Adrenal gland (tissue), 12 donors: ENCODE measurements around the gene EDEM2. TPM values are rescaled to one million over a fixed set of nuclear protein-coding genes. Genes with fewer than 3 reads are reported as not detected.
A peak's percentile ranks its signal among the peaks of the same experiment; 100 is the strongest.

Experiments used
- DNase-seq, 7 donors: peaks; one replicate each; pipeline ENCODE4 v3.0.0-alpha.2; 2019 to 2020
- H3K27ac ChIP-seq, 5 donors: fragments of 200-600 bp; sonication (generic) in 4 of 5; 1 replicate in 3 of 5; 2 replicates in 2 of 5; pipeline versions ENCODE4 v1.5.1 to v1.8.0; 2016 to 2020; ENCODE audit warnings: mild to moderate bottlenecking in 1 of 5
- H3K27me3 ChIP-seq: fragments of 200-600 bp; 2 replicates; pipeline ENCODE4 v1.8.0; 2021
- H3K36me3 ChIP-seq, 2 donors: fragments of 200-600 bp; replicated peaks in 1 of 2; 1 replicate in 1 of 2; 2 replicates in 1 of 2; pipeline versions ENCODE4 v1.5.1 to v1.8.0; 2018 to 2022
- H3K4me1 ChIP-seq, 2 donors: fragments of 200-600 bp; replicated peaks in 1 of 2; 1 replicate in 1 of 2; 2 replicates in 1 of 2; pipeline versions ENCODE4 v1.5.1 to v1.8.0; 2018 to 2021
- H3K4me3 ChIP-seq, 4 donors: fragments of 200-600 bp; sonication (generic) in 3 of 4; one replicate each; pipeline ENCODE4 v1.5.1; 2016 to 2018
- H3K9me3 ChIP-seq, 3 donors: fragments of 200-600 bp; sonication (generic) in 1 of 3; replicated peaks in 1 of 3; 1 replicate in 2 of 3; 2 replicates in 1 of 3; pipeline versions ENCODE4 v1.5.1 to v1.8.0; 2016 to 2021
- CTCF ChIP-seq, 6 experiments: fragments of 450-650 bp in 4 of 6; fragments of 200-600 bp in 2 of 6; sonication (generic) in 1 of 6; IDR thresholded peaks; 1 replicate in 5 of 6; 2 replicates in 1 of 6; pipeline versions ENCODE4 v1.5.1 to v1.8.0; 2016 to 2021; ENCODE audit warnings: antibody characterized with exemption in 6 of 6, mild to moderate bottlenecking in 2 of 6, moderate library complexity in 1 of 6
- POLR2A ChIP-seq, 2 donors: fragments of 450-650 bp; IDR thresholded peaks; one replicate each; pipeline ENCODE4 v1.6.1; 2017; ENCODE audit warnings: antibody characterized with exemption in 2 of 2, mild to moderate bottlenecking in 2 of 2, moderate library complexity in 1 of 2
- WGBS, 4 donors: extraction: QIAGEN DNeasy Blood & Tissue Kit in 2 of 4; methylation state at CpG; one replicate each; pipeline versions ENCODE4 v1.1.5 to v1.1.7; 2013 to 2017; 5-methylcytosine and 5-hydroxymethylcytosine counted together
- intact Hi-C, 2 donors: fragments of 100-400 bp; cut with DNase I; formaldehyde crosslinking; loops; one replicate each; pipeline versions ENCODE4 v1.14.1 to v1.15.0; 2022 to 2023
- polyA plus RNA-seq, 3 donors: library from polyadenylated mRNA; stranded (reverse); fragments of 200-250 nt in 2 of 3; fragments of 350-450 nt in 1 of 3; fragmentation: Illumina TruSeq in 1 of 3; extraction: RNeasy Lipid Tissue Mini Kit (QIAGEN cat#74804) in 1 of 3; gene quantifications; one replicate each; pipeline ENCODE4 v1.2.3, GENCODE V29; 2013 to 2014
- total RNA-seq, 9 donors: library from RNA; depleted of rRNA in 4 of 9; stranded (reverse); fragments of >200 nt in 4 of 9; fragments of 120-200 nt in 1 of 9; fragmentation: NEBNext Ultra II Directional in 1 of 9; extraction: Animal tissue kit (Norgen Biotek cat#: 25700) in 1 of 9; gene quantifications; one replicate each; pipeline versions ENCODE4 v1.1.0 to v1.2.4, GENCODE V29; 2013 to 2023
- donor health status: healthy with polysubstance abuse.
- donor health status: Bipolar disorder and iron deficiency.
- donor health status: DM: yes; HTN: yes; CAD: no.
- donor health status: DM: no; HTN: no; CAD: no.
- donor health status: DM: no; HTN: no; CAD: no.
- donor health status: DM: yes; HTN: yes; CAD: no.

Gene EDEM2
- total and polyA plus RNA-seq, 12 donors: 16.2 to 62.5 (median 37.5) TPM

GRCh38 chr20:35121186-35121585 is 25.9 kb downstream of the EDEM2 start:
- no peak for DNase-seq
- Histone ChIP-seq H3K4me1 (peaks cover 0 to 20% of the 10 kb centered on the region in 2 donors), H3K4me3 (no peak overlapping the region), H3K9me3 (no peaks in the 10 kb centered on the region), H3K27ac (no peak overlapping the region), H3K27me3 (no peaks in the 10 kb centered on the region), H3K36me3 (peaks cover 0 to 82% of the 10 kb centered on the region in 2 donors)
- TF ChIP-seq POLR2A (IDR thresholded peaks at IDR 0.05) (no peak), CTCF (IDR thresholded peaks at IDR 0.05) (no peak)
- 81 to 88% (median 87%) methylated on average over 7 of the region's 7 CpGs for WGBS, 4 donors
- intact Hi-C loops: no loop called here

- Histone ChIP-seq H3K4me3 (no peak overlapping the region), H3K27me3 (no peaks in the 10 kb centered on the region), H3K9me3 (no peaks in the 10 kb centered on the region), H3K36me3 (peaks cover 0 to 85% of the 10 kb centered on the region in 2 donors), H3K27ac (peak overlapping the region in 2 of 5 donors; percentile 49 to 69), H3K4me1 (peaks cover 0 to 20% of the 10 kb centered on the region in 2 donors)
- peak in 6 of 7 donors; percentile 49 to 73 (median 64) for DNase-seq
- intact Hi-C loops: no loop called here
- no peak for TF ChIP-seq CTCF (IDR thresholded peaks at IDR 0.05)
- no peak for TF ChIP-seq POLR2A (IDR thresholded peaks at IDR 0.05)
- 60 to 70% (median 65%) methylated on average over 8 of the region's 8 CpGs for WGBS, 4 donors
Measured at GRCh38 chr20:35120012-35120701, 27.0 kb downstream of the EDEM2 start.

DNA sequence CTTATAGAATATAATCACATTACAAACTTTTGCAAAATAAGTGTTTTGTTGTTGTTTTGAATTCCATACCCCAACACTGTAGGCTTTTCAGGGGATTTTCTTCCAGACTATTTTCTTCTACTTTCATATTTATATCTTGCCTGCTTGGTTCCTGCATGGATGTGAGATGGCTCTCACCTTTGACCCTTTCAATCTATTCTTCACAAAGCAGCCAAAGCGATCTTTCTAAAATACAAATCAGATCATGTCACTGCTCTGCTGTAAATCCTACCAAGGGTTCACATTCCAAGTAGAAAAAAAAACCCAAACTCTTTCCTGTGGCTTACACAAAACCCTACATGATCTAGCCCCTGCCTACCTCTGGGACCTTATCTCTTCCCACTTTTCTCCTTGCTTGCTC is 29.5 kb downstream of the EDEM2 start:
- no peak for DNase-seq
- H3K4me3 ChIP-seq: no peak overlapping the region
- TF ChIP-seq CTCF (IDR thresholded peaks at IDR 0.05) (no peak), POLR2A (IDR thresholded peaks at IDR 0.05) (no peak)
- H3K4me1 ChIP-seq: peaks cover 0 to 8% of the 10 kb centered on the region in 2 donors
- peaks cover 0 to 66% of the 10 kb centered on the region in 2 donors for H3K36me3 ChIP-seq
- H3K27ac ChIP-seq: peak overlapping the region in 1 of 5 donors; percentile 50
- intact Hi-C loops: no loop called here
- WGBS, 4 donors: 78 to 95% (median 83%) methylated on average over 1 of the region's 1 CpG
- no peaks in the 10 kb centered on the region for H3K27me3 ChIP-seq
- H3K9me3 ChIP-seq: no peaks in the 10 kb centered on the region

DNA sequence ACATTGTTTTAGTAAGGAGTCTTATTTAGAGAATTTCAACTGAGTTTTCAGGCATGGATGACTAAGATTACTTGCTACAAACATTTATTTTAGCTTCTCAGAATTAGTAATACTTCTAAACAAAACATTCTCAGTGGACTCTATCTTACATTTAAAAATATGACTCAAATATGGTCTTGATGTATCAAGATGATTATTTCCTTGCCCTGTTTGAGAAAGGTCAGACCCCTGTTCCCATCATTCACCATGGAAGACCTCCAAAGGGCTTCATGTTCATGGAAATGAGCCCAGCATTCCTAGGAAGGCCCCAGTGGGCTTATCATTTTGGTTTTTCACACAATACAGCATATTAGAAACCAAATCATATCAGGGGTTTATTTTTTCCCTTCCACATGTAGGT is 29.9 kb downstream of the EDEM2 start:
- Histone ChIP-seq H3K27me3 (no peaks in the 10 kb centered on the region), H3K9me3 (no peaks in the 10 kb centered on the region), H3K4me1 (peaks cover 0 to 8% of the 10 kb centered on the region in 2 donors), H3K4me3 (no peak overlapping the region), H3K27ac (peak overlapping the region in 1 of 5 donors; percentile 50), H3K36me3 (peaks cover 0 to 61% of the 10 kb centered on the region in 2 donors)
- DNase-seq: peak in 1 of 7 donors; percentile 4
- TF ChIP-seq CTCF (IDR thresholded peaks at IDR 0.05) (no peak), POLR2A (IDR thresholded peaks at IDR 0.05) (no peak)
- intact Hi-C loops: no loop called here
